GM12892 (cell line): ENCODE measurements around the gene LARGE1.

Experiments used
- POLR2A ChIP-seq: IDR thresholded peaks from 2 replicates; pipeline ENCODE4 v1.6.1; 2011; ENCODE audit warnings: low read depth, low read length, control low read depth
- POLR2AphosphoS5 ChIP-seq: IDR thresholded peaks from 2 replicates; pipeline ENCODE4 v1.6.1; 2011; ENCODE audit warnings: low read depth, low read length, control low read depth
- TAF1 ChIP-seq: IDR thresholded peaks from 2 replicates; pipeline ENCODE4 v1.6.1; 2011; ENCODE audit warnings: low read depth, mild to moderate bottlenecking, control low read depth, low read length, borderline replicate concordance

GRCh38 chr22:33781411-33781810 is 138.9 kb downstream of the LARGE1 start:
- TF ChIP-seq TAF1 = no peak
- TF ChIP-seq POLR2AphosphoS5 = no peak
- no peak for TF ChIP-seq POLR2A
